HepG2 (cell line): Measurements from ENCODE around the gene PRM3. TPM values are rescaled to one million over a fixed set of nuclear protein-coding genes. Genes with fewer than 3 reads are reported as not detected.
A peak's percentile ranks its signal among the peaks of the same experiment; 100 is the strongest.

Source experiments
- CEBPB ChIP-seq: IDR thresholded peaks from 2 replicates; pipeline ENCODE4 v1.6.1; 2011; ENCODE audit warnings: low read depth, low read length, improper control_type of control experiment, borderline replicate concordance
- DR1 ChIP-seq: sonication (generic); formaldehyde crosslinking; IDR thresholded peaks from 2 replicates; pipeline ENCODE4 v1.8.0; 2021; ENCODE audit warnings: mild to moderate bottlenecking, missing genetic modification reagents, inconsistent platforms
- MXD4 ChIP-seq: IDR thresholded peaks from 2 replicates; pipeline ENCODE4 v1.6.1; 2016; ENCODE audit warnings: mild to moderate bottlenecking, missing biosample characterization, missing genetic modification reagents
- NFE2L1 ChIP-seq: sonication (generic); formaldehyde crosslinking; IDR thresholded peaks from 2 replicates; pipeline ENCODE4 v1.4.0; 2020; ENCODE audit warnings: missing genetic modification reagents, mild to moderate bottlenecking, borderline replicate concordance
- PCBP2 ChIP-seq: fragments of 200-400 bp; formaldehyde crosslinking; optimal IDR thresholded peaks from 2 replicates; pipeline ENCODE3; 2018; ENCODE audit warnings: low read length, low read depth; ENCODE audit not compliant: poor library complexity, severe bottlenecking
- SALL1 ChIP-seq: sonication (generic); formaldehyde crosslinking; IDR thresholded peaks from 2 replicates; pipeline ENCODE4 v1.8.0; 2022; ENCODE audit warnings: mild to moderate bottlenecking, missing genetic modification reagents
- ZBTB7B ChIP-seq: sonication (generic); formaldehyde crosslinking; IDR thresholded peaks from 2 replicates; pipeline ENCODE4 v1.4.0; 2020; ENCODE audit warnings: missing genetic modification reagents
- ZFY ChIP-seq: sonication (generic); formaldehyde crosslinking; IDR thresholded peaks from 2 replicates; pipeline ENCODE4 v1.4.0; 2020; ENCODE audit warnings: missing genetic modification reagents
- ZNF3 ChIP-seq: IDR thresholded peaks from 2 replicates; pipeline ENCODE4 v1.7.0; 2017; ENCODE audit warnings: inconsistent platforms
- ZNF614 ChIP-seq: IDR thresholded peaks from 2 replicates; pipeline ENCODE4 v1.6.1; 2018; ENCODE audit warnings: missing biosample characterization, missing genetic modification reagents, inconsistent platforms, borderline replicate concordance
- ZSCAN31 ChIP-seq: sonication (generic); formaldehyde crosslinking; IDR thresholded peaks from 2 replicates; pipeline ENCODE4 v1.5.0; 2020; ENCODE audit warnings: low read depth, mild to moderate bottlenecking, missing genetic modification reagents
- ZZZ3 ChIP-seq: sonication (generic); formaldehyde crosslinking; IDR thresholded peaks from 2 replicates; pipeline ENCODE4 v1.4.0; 2020; ENCODE audit warnings: missing genetic modification reagents, mild to moderate bottlenecking, borderline replicate concordance
- polyA plus RNA-seq, 8 experiments: library from polyadenylated mRNA; depleted of rRNA in 3 of 8; stranded (reverse) in 7 of 8; unstranded in 1 of 8; fragments of >200 nt; fragmentation: Illumina TruSeq in 4 of 8; extraction: Trizol in 4 of 8; gene quantifications; 2 replicates each; pipeline versions ENCODE4 v1.2.1 to v1.2.3, GENCODE V29; 2011 to 2016; ENCODE audit warnings: low read depth in 4 of 8, missing spikeins in 1 of 8, mixed read lengths in 1 of 8; ENCODE audit not compliant: insufficient read depth in 1 of 8
- total RNA-seq, 5 experiments: library from RNA; depleted of rRNA; stranded (reverse); fragments of >200 nt; fragmentation: Illumina TruSeq; extraction: Trizol; gene quantifications; 2 replicates each; pipeline ENCODE4 v1.2.3, GENCODE V29; 2016; ENCODE audit warnings: low read depth in 1 of 5
- TF ChIP-seq, protein P1 (sequence below): sonication (generic); formaldehyde crosslinking; IDR thresholded peaks from 2 replicates; pipeline ENCODE4 v1.8.0; 2022; ENCODE audit warnings: mild to moderate bottlenecking, missing genetic modification reagents, borderline replicate concordance
- TF ChIP-seq, protein P2 (sequence below): IDR thresholded peaks from 2 replicates; pipeline ENCODE4 v1.6.1; 2016; ENCODE audit warnings: missing genetic modification reagents, missing compliant biosample characterization
- TF ChIP-seq, protein P3 (sequence below): sonication (generic); formaldehyde crosslinking; IDR thresholded peaks from 2 replicates; pipeline ENCODE4 v1.4.0; 2020; ENCODE audit warnings: low read depth, missing genetic modification reagents

PRM3 gene
- total and polyA plus RNA-seq, 2 of the 13 experiments (the other 11 are each of a cell fraction or from before 2014, with no cell fraction given) = not detected

DNA sequence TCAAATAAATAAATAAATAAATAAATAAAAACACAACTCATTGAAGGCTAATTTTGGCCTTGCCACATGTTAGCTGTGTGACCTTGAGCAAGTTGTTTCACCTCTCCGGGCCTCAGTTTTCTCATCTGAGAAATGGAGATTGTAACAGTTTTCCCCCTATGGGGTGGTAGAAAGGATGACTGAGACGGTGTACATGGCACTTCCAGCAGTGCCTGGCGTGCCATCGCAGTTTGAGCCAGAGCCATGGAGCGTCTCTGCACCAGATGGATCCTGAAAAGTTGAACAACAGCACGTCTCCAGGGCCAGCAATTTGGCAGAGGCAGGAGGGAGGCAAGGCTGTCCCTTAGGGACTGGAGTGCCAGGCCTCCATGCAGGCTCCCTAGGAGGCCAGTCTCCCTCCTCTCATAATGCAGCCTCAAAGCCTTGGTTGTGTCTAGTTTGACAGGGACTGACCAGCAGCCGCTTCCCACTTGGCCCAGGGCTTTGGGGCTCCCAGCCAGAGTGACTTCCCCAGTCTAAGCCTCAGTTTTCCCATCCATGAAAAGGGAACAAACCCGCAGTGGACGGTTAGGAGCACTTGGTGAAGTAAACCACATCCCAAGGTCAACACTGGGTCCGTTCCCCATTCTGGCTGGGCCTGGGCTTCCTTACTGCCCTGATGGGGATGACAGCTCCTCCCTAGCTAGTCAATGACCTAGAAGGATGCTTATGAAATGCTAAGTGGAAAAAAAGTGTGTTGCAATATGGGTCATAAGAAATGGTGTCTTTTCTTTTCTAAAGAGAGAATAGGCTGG lies 36.8 kb downstream of the PRM3 start (continued):
- no peak for TF ChIP-seq NFE2L1
- no peak for TF ChIP-seq MXD4 (CRISPR knock-in tag)
- peak; percentile 52; the same call in 1 of the 2 replicates for TF ChIP-seq CEBPB
- no peak for TF ChIP-seq DR1
- TF ChIP-seq ZFY (CRISPR knock-in tag) = no peak
- TF ChIP-seq ZNF3 = no peak
- TF ChIP-seq, protein P1, sequence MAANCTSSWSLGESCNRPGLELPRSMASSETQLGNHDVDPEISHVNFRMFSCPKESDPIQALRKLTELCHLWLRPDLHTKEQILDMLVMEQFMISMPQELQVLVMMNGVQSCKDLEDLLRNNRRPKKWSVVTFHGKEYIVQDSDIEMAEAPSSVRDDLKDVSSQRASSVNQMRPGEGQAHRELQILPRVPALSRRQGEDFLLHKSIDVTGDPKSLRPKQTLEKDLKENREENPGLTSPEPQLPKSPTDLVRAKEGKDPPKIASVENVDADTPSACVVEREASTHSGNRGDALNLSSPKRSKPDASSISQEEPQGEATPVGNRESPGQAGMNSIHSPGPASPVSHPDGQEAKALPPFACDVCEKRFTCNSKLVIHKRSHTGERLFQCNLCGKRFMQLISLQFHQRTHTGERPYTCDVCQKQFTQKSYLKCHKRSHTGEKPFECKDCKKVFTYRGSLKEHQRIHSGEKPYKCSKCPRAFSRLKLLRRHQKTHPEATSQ (CRISPR knock-in tag) = no peak
- no peak for TF ChIP-seq ZSCAN31 (CRISPR knock-in tag)
- TF ChIP-seq, protein P2, sequence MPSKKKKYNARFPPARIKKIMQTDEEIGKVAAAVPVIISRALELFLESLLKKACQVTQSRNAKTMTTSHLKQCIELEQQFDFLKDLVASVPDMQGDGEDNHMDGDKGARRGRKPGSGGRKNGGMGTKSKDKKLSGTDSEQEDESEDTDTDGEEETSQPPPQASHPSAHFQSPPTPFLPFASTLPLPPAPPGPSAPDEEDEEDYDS (CRISPR knock-in tag) = no peak
- TF ChIP-seq ZBTB7B (CRISPR knock-in tag) = no peak
- TF ChIP-seq, protein P3, sequence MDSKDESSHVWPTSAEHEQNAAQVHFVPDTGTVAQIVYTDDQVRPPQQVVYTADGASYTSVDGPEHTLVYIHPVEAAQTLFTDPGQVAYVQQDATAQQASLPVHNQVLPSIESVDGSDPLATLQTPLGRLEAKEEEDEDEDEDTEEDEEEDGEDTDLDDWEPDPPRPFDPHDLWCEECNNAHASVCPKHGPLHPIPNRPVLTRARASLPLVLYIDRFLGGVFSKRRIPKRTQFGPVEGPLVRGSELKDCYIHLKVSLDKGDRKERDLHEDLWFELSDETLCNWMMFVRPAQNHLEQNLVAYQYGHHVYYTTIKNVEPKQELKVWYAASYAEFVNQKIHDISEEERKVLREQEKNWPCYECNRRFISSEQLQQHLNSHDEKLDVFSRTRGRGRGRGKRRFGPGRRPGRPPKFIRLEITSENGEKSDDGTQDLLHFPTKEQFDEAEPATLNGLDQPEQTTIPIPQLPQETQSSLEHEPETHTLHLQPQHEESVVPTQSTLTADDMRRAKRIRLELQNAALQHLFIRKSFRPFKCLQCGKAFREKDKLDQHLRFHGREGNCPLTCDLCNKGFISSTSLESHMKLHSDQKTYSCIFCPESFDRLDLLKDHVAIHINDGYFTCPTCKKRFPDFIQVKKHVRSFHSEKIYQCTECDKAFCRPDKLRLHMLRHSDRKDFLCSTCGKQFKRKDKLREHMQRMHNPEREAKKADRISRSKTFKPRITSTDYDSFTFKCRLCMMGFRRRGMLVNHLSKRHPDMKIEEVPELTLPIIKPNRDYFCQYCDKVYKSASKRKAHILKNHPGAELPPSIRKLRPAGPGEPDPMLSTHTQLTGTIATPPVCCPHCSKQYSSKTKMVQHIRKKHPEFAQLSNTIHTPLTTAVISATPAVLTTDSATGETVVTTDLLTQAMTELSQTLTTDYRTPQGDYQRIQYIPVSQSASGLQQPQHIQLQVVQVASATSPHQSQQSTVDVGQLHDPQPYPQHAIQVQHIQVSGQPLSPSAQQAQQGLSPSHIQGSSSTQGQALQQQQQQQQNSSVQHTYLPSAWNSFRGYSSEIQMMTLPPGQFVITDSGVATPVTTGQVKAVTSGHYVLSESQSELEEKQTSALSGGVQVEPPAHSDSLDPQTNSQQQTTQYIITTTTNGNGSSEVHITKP (CRISPR knock-in tag) = no peak
- 0 out of 2 replicates have a peak, but pooled peaks have one; percentile 39 for TF ChIP-seq ZZZ3 (CRISPR knock-in tag)
- TF ChIP-seq ZNF614 (CRISPR knock-in tag) = no peak
- TF ChIP-seq SALL1 = 0 out of 2 replicates have a peak, but pooled peaks have one; percentile 12
- TF ChIP-seq PCBP2 = no peak
